HFFc6 (cell line): ENCODE measurements around the gene HUNK. TPM values are rescaled to one million over a fixed set of nuclear protein-coding genes. Genes with fewer than 3 reads are reported as not detected.
A peak's percentile ranks its signal among the peaks of the same experiment; 100 is the strongest.
"Not testable (repeated sequence)": the region's sequence is repeated elsewhere in the genome, so short reads cannot be mapped to it uniquely, and the experiment has no call there.

Experiments
- DNase-seq: peaks from one replicate; pipeline ENCODE4 v3.0.0-alpha.2; 2018
- H3K27ac Mint-ChIP-seq: 2 replicates; pipeline ENCODE4 v1.8.0; 2020; ENCODE audit warnings: mild to moderate bottlenecking, mixed read lengths
- H3K27me3 Mint-ChIP-seq: 2 replicates; pipeline ENCODE4 v1.8.0; 2021; ENCODE audit warnings: mild to moderate bottlenecking, moderate library complexity, mixed read lengths; ENCODE audit not compliant: insufficient read depth
- H3K36me3 Mint-ChIP-seq: 2 replicates; pipeline ENCODE4 v1.8.0; 2021; ENCODE audit warnings: low read depth, mixed read lengths
- H3K4me1 Mint-ChIP-seq: 2 replicates; pipeline ENCODE4 v1.8.0; 2020; ENCODE audit warnings: low read depth, mixed read lengths
- H3K4me3 Mint-ChIP-seq: 2 replicates; pipeline ENCODE4 v1.8.0; 2020; ENCODE audit warnings: mild to moderate bottlenecking, moderate library complexity, mixed read lengths
- H3K9me3 Mint-ChIP-seq: 2 replicates; pipeline ENCODE4 v1.8.0; 2020; ENCODE audit warnings: mild to moderate bottlenecking, mixed read lengths
- total RNA-seq, 6 experiments: library from RNA; stranded (reverse); fragmentation: NEBNext Ultra II Directional; extraction: Animal tissue kit (Norgen Biotek cat#: 25700); gene quantifications; 2 replicates in 1 of 6; 3 replicates in 5 of 6; pipeline ENCODE4 v1.2.3, GENCODE V29; 2021
- TF ChIP-seq, protein P1 (sequence below): fragments of 200-600 bp; sonication (generic); IDR thresholded peaks from 2 replicates; pipeline ENCODE4 v1.5.0; 2021; ENCODE audit warnings: antibody characterized with exemption, mild to moderate bottlenecking

Gene HUNK
- total RNA-seq, 6 experiments from 2014 or later: not detected

DNA sequence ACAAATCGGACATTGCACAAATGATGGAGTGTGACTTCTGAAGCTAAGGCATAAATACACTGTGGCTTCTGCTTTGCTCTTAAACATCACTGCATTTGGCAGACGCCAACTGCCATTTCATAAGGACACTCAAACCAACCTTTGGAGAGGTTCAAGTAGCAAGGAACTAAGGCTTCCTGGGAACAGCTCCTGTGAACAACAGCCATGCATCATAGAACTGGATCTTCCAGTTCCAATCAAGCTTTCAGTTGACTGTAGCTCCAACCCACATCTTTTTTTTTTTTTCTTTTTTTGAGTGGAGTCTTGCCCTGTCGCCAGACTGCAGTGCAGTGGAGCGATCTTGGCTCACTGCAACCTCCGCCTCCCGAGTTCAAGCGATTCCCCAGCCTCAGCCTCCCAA, 10.7 kb upstream of the HUNK start:
- no peaks in the 10 kb centered on the region; the same call in 1 of the 2 replicates for H3K27me3 Mint-ChIP-seq
- no peaks in the 10 kb centered on the region for H3K4me1 Mint-ChIP-seq
- DNase-seq: no peak
- no peak overlapping the region for H3K27ac Mint-ChIP-seq
- TF ChIP-seq, protein P1, sequence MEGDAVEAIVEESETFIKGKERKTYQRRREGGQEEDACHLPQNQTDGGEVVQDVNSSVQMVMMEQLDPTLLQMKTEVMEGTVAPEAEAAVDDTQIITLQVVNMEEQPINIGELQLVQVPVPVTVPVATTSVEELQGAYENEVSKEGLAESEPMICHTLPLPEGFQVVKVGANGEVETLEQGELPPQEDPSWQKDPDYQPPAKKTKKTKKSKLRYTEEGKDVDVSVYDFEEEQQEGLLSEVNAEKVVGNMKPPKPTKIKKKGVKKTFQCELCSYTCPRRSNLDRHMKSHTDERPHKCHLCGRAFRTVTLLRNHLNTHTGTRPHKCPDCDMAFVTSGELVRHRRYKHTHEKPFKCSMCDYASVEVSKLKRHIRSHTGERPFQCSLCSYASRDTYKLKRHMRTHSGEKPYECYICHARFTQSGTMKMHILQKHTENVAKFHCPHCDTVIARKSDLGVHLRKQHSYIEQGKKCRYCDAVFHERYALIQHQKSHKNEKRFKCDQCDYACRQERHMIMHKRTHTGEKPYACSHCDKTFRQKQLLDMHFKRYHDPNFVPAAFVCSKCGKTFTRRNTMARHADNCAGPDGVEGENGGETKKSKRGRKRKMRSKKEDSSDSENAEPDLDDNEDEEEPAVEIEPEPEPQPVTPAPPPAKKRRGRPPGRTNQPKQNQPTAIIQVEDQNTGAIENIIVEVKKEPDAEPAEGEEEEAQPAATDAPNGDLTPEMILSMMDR: no peak
- no peaks in the 10 kb centered on the region for H3K36me3 Mint-ChIP-seq
- peaks cover 13% of the 10 kb centered on the region for H3K9me3 Mint-ChIP-seq
- no peak overlapping the region for H3K4me3 Mint-ChIP-seq

DNA sequence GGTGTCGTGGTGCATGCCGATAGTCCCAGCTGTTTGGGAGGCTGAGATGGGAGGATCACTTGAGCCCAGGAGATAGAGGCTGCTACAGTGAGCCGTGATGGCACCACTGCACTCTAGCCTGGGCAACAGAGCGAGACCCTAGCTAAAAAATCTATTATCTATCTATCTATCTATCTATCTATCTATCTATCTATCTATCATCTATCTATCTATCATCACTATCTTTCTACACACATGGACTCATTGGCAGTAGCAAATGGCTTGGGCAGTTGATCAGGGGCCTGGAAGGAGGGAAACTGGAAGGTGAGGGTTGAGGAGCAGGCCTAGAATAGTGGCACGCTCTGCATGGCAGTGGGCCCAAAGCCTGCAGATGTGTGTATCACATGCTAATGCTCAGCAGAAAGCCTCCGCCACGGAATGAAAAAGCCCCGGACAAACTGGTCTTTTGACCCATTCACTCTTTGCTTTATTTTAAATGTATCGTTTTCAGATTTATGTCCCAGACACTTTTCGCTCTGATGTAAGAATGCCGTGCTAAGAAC, 7.3 kb upstream of the HUNK start:
- TF ChIP-seq, protein P1: no peak
- Mint-ChIP-seq H3K9me3 (peaks cover 9% of the 10 kb centered on the region), H3K4me1 (no peaks in the 10 kb centered on the region), H3K36me3 (no peaks in the 10 kb centered on the region), H3K4me3 (no peak overlapping the region), H3K27me3 (peaks cover 6% of the 10 kb centered on the region), H3K27ac (no peak overlapping the region)
- no peak for DNase-seq

DNA sequence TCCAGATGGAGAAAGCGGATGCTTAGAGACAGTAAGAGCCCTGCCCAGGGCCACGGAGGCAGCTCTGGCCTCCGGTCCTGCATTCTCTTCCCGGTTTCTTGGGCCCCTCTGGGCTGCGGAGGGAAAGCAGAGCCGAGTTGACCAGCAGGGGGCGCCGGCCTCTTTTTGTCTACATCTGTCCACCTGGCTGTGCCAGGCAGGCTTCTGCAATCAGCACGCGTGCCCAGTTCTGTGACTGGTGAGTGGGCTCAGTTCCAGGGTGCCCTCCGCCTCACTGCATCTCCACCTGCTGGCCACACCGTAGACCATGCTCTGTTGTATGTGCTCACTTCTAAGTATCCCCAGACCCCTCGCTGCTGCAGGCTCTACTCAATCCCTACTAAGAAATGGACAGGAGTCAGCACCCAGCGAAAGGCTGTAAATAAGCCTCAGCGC, 6.7 kb upstream of the HUNK start:
- no peaks in the 10 kb centered on the region for H3K4me1 Mint-ChIP-seq
- peaks cover 6% of the 10 kb centered on the region for H3K27me3 Mint-ChIP-seq
- peak; percentile 25 for DNase-seq
- H3K36me3 Mint-ChIP-seq: no peaks in the 10 kb centered on the region
- H3K9me3 Mint-ChIP-seq: peaks cover 4% of the 10 kb centered on the region
- no peak overlapping the region for H3K4me3 Mint-ChIP-seq
- TF ChIP-seq, protein P1: peak; percentile 84
- no peak overlapping the region for H3K27ac Mint-ChIP-seq

DNA sequence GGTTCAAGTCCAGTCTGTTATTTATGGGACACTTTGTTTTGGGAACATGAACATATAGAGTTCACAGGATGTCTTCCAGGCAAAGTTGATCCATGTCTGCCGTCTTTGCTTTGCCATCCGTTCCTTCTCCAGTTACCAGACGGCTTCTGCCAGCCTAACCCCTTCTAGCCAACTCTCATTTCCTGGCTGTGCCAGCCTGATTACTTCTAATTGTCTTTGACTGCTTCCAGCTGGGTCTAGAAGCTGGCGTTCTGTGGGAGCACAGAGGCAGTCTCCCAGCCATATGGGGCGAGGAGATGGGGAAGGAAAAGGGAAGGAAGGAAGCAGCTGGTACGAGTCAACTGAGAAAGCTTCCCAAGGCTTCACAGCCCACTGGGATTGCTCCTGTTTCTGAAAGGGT, 3.1 kb upstream of the HUNK start:
- Mint-ChIP-seq H3K27ac (no peak overlapping the region), H3K9me3 (peaks cover 8% of the 10 kb centered on the region), H3K27me3 (peaks cover 9% of the 10 kb centered on the region), H3K36me3 (no peaks in the 10 kb centered on the region), H3K4me1 (no peaks in the 10 kb centered on the region), H3K4me3 (no peak overlapping the region)
- no peak for DNase-seq
- TF ChIP-seq, protein P1: no peak

DNA sequence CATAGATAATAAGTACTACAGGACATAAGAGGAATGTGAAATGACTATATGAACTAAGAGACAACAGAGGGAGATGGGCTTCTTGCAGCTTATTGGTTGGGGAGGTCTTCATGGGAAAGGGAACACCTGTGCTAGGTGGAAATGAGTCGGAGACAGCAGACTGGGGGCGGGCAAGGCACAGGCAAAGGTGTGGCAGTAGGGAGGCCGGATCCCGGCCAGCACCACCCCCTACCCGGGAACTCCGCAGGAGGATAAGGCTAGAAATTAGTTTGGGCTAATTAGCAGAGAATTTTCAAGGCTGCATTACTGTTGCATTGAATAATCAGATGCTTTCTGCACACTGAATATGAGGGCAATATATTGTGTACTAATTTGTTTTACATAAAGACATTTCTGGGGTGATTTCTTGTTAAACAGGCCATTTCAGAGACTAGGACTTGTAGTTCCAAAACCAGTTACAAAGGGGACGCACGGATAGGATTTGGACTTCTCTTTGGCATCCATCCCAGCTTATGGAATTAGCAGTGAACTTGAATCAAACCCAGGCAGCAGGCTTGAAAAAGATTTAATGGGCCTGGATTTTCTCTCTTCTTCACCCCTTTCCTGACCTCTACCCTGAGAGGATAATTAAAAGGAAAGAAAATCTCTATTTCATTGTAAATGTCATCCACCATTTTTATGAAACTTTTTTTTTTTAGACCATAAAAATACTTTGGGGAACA, 2.2 kb upstream of the HUNK start:
- H3K4me3 Mint-ChIP-seq: no peak overlapping the region
- no peak for DNase-seq
- TF ChIP-seq, protein P1: no peak
- H3K36me3 Mint-ChIP-seq: no peaks in the 10 kb centered on the region
- H3K27ac Mint-ChIP-seq: no peak overlapping the region
- H3K4me1 Mint-ChIP-seq: no peaks in the 10 kb centered on the region
- peaks cover 4% of the 10 kb centered on the region; the same call in 1 of the 2 replicates for H3K9me3 Mint-ChIP-seq
- peaks cover 15% of the 10 kb centered on the region for H3K27me3 Mint-ChIP-seq

DNA sequence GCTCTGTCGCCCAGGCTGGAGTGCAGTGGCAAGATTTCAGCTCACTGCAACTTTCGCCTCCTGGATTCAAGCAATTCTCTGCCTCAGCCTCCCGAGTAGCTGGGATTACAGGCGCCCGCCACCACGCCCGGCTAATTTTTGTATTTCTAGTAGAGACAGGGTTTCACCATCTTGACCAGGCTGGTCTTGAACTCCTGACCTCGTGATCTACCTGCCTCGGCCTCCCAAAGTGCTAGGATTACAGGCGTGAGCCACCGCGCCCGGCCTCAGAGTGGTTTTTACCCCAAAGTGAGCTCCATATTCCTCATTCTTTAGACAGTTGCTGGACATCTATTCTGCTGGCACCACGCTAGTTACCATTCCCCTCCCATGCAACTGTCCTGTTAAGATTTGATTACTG, 1.4 kb upstream of the HUNK start:
- not testable (repeated sequence) for H3K9me3 Mint-ChIP-seq, H3K4me3 Mint-ChIP-seq, DNase-seq, H3K36me3 Mint-ChIP-seq, H3K27ac Mint-ChIP-seq, H3K4me1 Mint-ChIP-seq
- H3K27me3 Mint-ChIP-seq: peaks cover 18% of the 10 kb centered on the region
